IMR-90 (cell line): Measurements from ENCODE around the gene MAB21L3. TPM values are rescaled to one million over a fixed set of nuclear protein-coding genes. Genes with fewer than 3 reads are reported as not detected.

Experiments
- ATAC-seq: fragments of 200-7000 bp; cut with Tn5 transposase; 2 replicates; pipeline ENCODE4 v1.9.1; 2020; ENCODE audit warnings: low read depth, mild to moderate bottlenecking, moderate library complexity
- BruUV-seq: library from RNA; stranded (reverse); fragments of 400-500 nt; replicated peaks from 2 replicates; lab custom pipeline; 2021; lab: Mats Ljungman, UMichigan
- CTCF ChIA-PET: fragments of 300-600 bp; formaldehyde crosslinking; extraction: SDS; loops from one replicate; lab custom pipeline; 2021; ENCODE audit warnings: antibody characterized with exemption; lab: Yijun Ruan, JAX
- POLR2A ChIA-PET: fragments of 300-600 bp; sonication (Branson Sonifier 250); formaldehyde crosslinking; loops from one replicate; lab custom pipeline; 2022; ENCODE audit warnings: antibody characterized with exemption; ENCODE audit not compliant: unreplicated experiment; lab: Charles Lee
- DNase-seq: peaks from one replicate; pipeline ENCODE4 v3.0.0; 2013
- H2AFZ ChIP-seq: replicated peaks from 2 replicates; pipeline ENCODE3; 2013; ENCODE audit warnings: low read length, mild to moderate bottlenecking; ENCODE audit not compliant: poor library complexity
- H2AK5ac ChIP-seq: 2 replicates; pipeline ENCODE4 v1.6.1; 2013; ENCODE audit warnings: low read depth, low read length, inconsistent platforms
- H2AK9ac ChIP-seq: replicated peaks from 2 replicates; pipeline ENCODE3; 2013; ENCODE audit warnings: mild to moderate bottlenecking, low read depth, low read length, moderate library complexity; ENCODE audit not compliant: poor library complexity
- H2BK120ac ChIP-seq: 2 replicates; pipeline ENCODE4 v1.6.1; 2013; ENCODE audit warnings: low read depth, low read length, inconsistent platforms
- H2BK15ac ChIP-seq: 3 replicates; pipeline ENCODE4 v1.6.1; 2013; ENCODE audit warnings: low read depth, low read length, inconsistent platforms
- H2BK20ac ChIP-seq: 2 replicates; pipeline ENCODE4 v1.6.1; 2013; ENCODE audit warnings: low read depth, mild to moderate bottlenecking, inconsistent platforms, low read length, moderate library complexity
- H2BK5ac ChIP-seq: 2 replicates; pipeline ENCODE4 v1.6.1; 2013; ENCODE audit warnings: mild to moderate bottlenecking, low read depth, low read length, inconsistent platforms; ENCODE audit not compliant: poor library complexity, severe bottlenecking
- H3K14ac ChIP-seq: replicated peaks from 2 replicates; pipeline ENCODE4 v1.6.1; 2013; ENCODE audit warnings: low read depth, low read length, inconsistent platforms
- H3K18ac ChIP-seq: 2 replicates; pipeline ENCODE4 v1.6.1; 2013; ENCODE audit warnings: low read depth, low read length, control low read depth
- H3K23ac ChIP-seq: 2 replicates; pipeline ENCODE4 v1.6.1; 2013; ENCODE audit warnings: low read depth, low read length, inconsistent platforms
- H3K27ac ChIP-seq: 2 replicates; pipeline ENCODE4 v1.5.1; 2013; ENCODE audit warnings: mild to moderate bottlenecking, control low read depth, low read length; ENCODE audit not compliant: insufficient read depth
- H3K27me3 ChIP-seq: 2 replicates; pipeline ENCODE4 v1.6.1; 2013; ENCODE audit warnings: low read length; ENCODE audit not compliant: control insufficient read depth, insufficient read depth
- H3K36me3 ChIP-seq: 2 replicates; pipeline ENCODE4 v1.6.1; 2013; ENCODE audit warnings: low read length, mixed read lengths; ENCODE audit not compliant: control insufficient read depth, insufficient read depth
- H3K4ac ChIP-seq: 2 replicates; pipeline ENCODE4 v1.6.1; 2013; ENCODE audit warnings: low read depth, low read length, inconsistent platforms
- H3K4me1 ChIP-seq: 2 replicates; pipeline ENCODE4 v1.6.1; 2013; ENCODE audit warnings: low read length, mixed read lengths; ENCODE audit not compliant: control insufficient read depth, insufficient read depth
- H3K4me2 ChIP-seq: 2 replicates; pipeline ENCODE4 v1.6.1; 2013; ENCODE audit warnings: low read depth, mild to moderate bottlenecking, control low read depth, low read length, moderate library complexity
- H3K4me3 ChIP-seq: 2 replicates; pipeline ENCODE4 v1.5.1; 2013; ENCODE audit warnings: low read depth, mild to moderate bottlenecking, control low read depth, low read length, moderate library complexity; ENCODE audit not compliant: insufficient read depth
- H3K56ac ChIP-seq: 2 replicates; pipeline ENCODE4 v1.6.1; 2013; ENCODE audit warnings: low read length, inconsistent platforms; ENCODE audit not compliant: insufficient read depth; ENCODE audit errors: extremely low read depth
- H3K79me1 ChIP-seq, 2 experiments: 2 replicates each; pipeline ENCODE4 v1.6.1; 2013; ENCODE audit warnings: low read length in 2 of 2, inconsistent platforms in 1 of 2, low read depth in 1 of 2
- H3K9ac ChIP-seq: 2 replicates; pipeline ENCODE4 v1.6.1; 2013; ENCODE audit warnings: low read depth, low read length, control low read depth
- H3K9me1 ChIP-seq: 2 replicates; pipeline ENCODE4 v1.6.1; 2013; ENCODE audit warnings: low read length, inconsistent platforms; ENCODE audit not compliant: insufficient read depth
- H3K9me3 ChIP-seq: 2 replicates; pipeline ENCODE4 v1.6.1; 2013; ENCODE audit warnings: low read length; ENCODE audit not compliant: control insufficient read depth, insufficient read depth
- H4K20me1 ChIP-seq: 2 replicates; pipeline ENCODE4 v1.6.1; 2013; ENCODE audit warnings: low read length, inconsistent platforms; ENCODE audit not compliant: insufficient read depth
- H4K5ac ChIP-seq: 2 replicates; pipeline ENCODE4 v1.6.1; 2013; ENCODE audit warnings: mild to moderate bottlenecking, low read depth, low read length, control low read depth
- H4K8ac ChIP-seq, 2 experiments: 2 replicates each; pipeline ENCODE4 v1.6.1; 2013; ENCODE audit warnings: low read depth in 2 of 2, low read length in 2 of 2, control low read depth in 1 of 2, inconsistent platforms in 1 of 2
- H4K91ac ChIP-seq: 2 replicates; pipeline ENCODE4 v1.6.1; 2013; ENCODE audit warnings: low read depth, low read length, inconsistent platforms; ENCODE audit not compliant: insufficient read depth
- FOS ChIP-seq: fragments of 150-350 bp; IDR thresholded peaks from 2 replicates; pipeline ENCODE4 v1.6.1; 2016; ENCODE audit warnings: low read depth, low read length
- MAFK ChIP-seq: IDR thresholded peaks from 2 replicates; pipeline ENCODE4 v1.6.1; 2012; ENCODE audit warnings: low read depth, low read length, improper control_type of control experiment
- MAZ ChIP-seq: IDR thresholded peaks from 2 replicates; pipeline ENCODE4 v1.6.1; 2012; ENCODE audit warnings: low read depth, mild to moderate bottlenecking, low read length, improper control_type of control experiment, moderate library complexity, borderline replicate concordance
- MXI1 ChIP-seq: IDR thresholded peaks from 2 replicates; pipeline ENCODE4 v1.6.1; 2012; ENCODE audit warnings: low read depth, mild to moderate bottlenecking, low read length, moderate library complexity, borderline replicate concordance
- RAD21 ChIP-seq: IDR thresholded peaks from 2 replicates; pipeline ENCODE4 v1.6.1; 2012; ENCODE audit warnings: low read length, improper control_type of control experiment
- RCOR1 ChIP-seq: IDR thresholded peaks from 2 replicates; pipeline ENCODE4 v1.6.1; 2012; ENCODE audit warnings: mild to moderate bottlenecking, low read length, improper control_type of control experiment; ENCODE audit not compliant: insufficient replicate concordance
- RFX5 ChIP-seq: IDR thresholded peaks from 2 replicates; pipeline ENCODE4 v1.8.0; 2012; ENCODE audit warnings: low read depth, mild to moderate bottlenecking, low read length, moderate library complexity
- SMC3 ChIP-seq: fragments of 150-350 bp; IDR thresholded peaks from 2 replicates; pipeline ENCODE4 v1.6.1; 2016; ENCODE audit warnings: low read depth, mild to moderate bottlenecking, antibody characterized with exemption, low read length, moderate library complexity
- WGBS, 2 experiments: methylation state at CpG; one replicate each; pipeline versions ENCODE4 v1.1.5 to v1.1.7; 2013; ENCODE audit warnings: missing lambda C conversion rate in 2 of 2; ENCODE audit not compliant: insufficient read length in 1 of 2; ENCODE audit errors: extremely low coverage in 2 of 2; 5-methylcytosine and 5-hydroxymethylcytosine counted together
- dilution Hi-C: fragments of 300-500 bp; cut with HindIII; formaldehyde crosslinking; loops from one replicate; pipeline ENCODE4 v1.14.3; 2018; ENCODE audit warnings: low sequenced_read_pairs; ENCODE audit not compliant: unreplicated experiment
- in situ Hi-C: fragments of 300-500 bp; cut with MboI; formaldehyde crosslinking; loops from 3 replicates; pipeline ENCODE4 v1.14.3; 2019; ENCODE audit warnings: low sequenced_read_pairs, inconsistent platforms, mixed read lengths
- intact Hi-C: fragments of 100-400 bp; cut with micrococcal nuclease; formaldehyde crosslinking; loops from 2 replicates; pipeline ENCODE4 v1.10.0; 2022
- polyA plus RNA-seq, 3 experiments: library from polyadenylated mRNA; depleted of rRNA; stranded (reverse); fragments of >200 nt; gene quantifications; 2 replicates each; pipeline ENCODE4 v1.2.3, GENCODE V29; 2012; ENCODE audit warnings: low replicate concordance in 1 of 3
- total RNA-seq: library from RNA; depleted of rRNA; stranded (reverse); fragments of >200 nt; gene quantifications from 2 replicates; pipeline ENCODE4 v1.2.3, GENCODE V29; 2012
- TF ChIP-seq, protein P1 (sequence below): fragments of 150-350 bp; IDR thresholded peaks from 2 replicates; pipeline ENCODE4 v1.6.1; 2017; ENCODE audit warnings: mild to moderate bottlenecking, antibody characterized with exemption, low read length, low read depth
- TF ChIP-seq, protein P2 (sequence below): fragments of 150-350 bp; IDR thresholded peaks from 2 replicates; pipeline ENCODE4 v1.6.1; 2016; ENCODE audit warnings: low read depth, mild to moderate bottlenecking, low read length, moderate library complexity, borderline replicate concordance

Gene MAB21L3
- total and polyA plus RNA-seq, 2 of the 4 experiments (the other 2 are of a cell fraction), result not detected

DNA sequence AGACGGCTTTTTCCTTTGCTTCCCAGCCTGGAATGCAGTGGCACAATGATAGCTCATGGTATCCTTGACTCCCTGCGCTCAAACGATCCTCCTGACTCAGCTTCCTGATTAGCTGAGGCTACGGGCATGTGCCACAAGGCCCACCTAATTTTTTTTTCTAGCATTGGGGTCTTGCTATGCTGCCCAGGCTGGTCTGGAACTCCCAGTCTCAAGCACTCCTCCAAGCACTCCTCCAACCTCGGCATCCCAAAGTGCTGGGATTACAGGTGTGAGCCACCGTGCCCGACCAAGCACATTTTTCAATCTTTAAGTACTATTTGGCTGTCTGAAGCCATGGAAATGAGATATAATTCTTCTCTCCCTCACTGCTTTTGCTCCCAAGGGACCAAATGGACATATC lies 58.7 kb downstream of the MAB21L3 start:
- TF ChIP-seq MXI1 (no peak), RFX5 (no peak), RAD21 (no peak), FOS (no peak), MAFK (no peak), RCOR1 (no peak), MAZ (no peak), SMC3 (no peak)
- TF ChIP-seq, protein P1, sequence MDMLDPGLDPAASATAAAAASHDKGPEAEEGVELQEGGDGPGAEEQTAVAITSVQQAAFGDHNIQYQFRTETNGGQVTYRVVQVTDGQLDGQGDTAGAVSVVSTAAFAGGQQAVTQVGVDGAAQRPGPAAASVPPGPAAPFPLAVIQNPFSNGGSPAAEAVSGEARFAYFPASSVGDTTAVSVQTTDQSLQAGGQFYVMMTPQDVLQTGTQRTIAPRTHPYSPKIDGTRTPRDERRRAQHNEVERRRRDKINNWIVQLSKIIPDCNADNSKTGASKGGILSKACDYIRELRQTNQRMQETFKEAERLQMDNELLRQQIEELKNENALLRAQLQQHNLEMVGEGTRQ, result no peak
- TF ChIP-seq, protein P2, sequence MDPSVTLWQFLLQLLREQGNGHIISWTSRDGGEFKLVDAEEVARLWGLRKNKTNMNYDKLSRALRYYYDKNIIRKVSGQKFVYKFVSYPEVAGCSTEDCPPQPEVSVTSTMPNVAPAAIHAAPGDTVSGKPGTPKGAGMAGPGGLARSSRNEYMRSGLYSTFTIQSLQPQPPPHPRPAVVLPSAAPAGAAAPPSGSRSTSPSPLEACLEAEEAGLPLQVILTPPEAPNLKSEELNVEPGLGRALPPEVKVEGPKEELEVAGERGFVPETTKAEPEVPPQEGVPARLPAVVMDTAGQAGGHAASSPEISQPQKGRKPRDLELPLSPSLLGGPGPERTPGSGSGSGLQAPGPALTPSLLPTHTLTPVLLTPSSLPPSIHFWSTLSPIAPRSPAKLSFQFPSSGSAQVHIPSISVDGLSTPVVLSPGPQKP, result no peak
- no peak for ATAC-seq
- DNase-seq, result no peak
- Histone ChIP-seq H4K91ac (no peak overlapping the region), H4K5ac (no peak overlapping the region), H2BK15ac (no peak overlapping the region), H2AK9ac (no peak overlapping the region), H3K79me1 (no peaks in the 10 kb centered on the region), H2BK20ac (no peak overlapping the region), H3K14ac (no peak overlapping the region), H3K23ac (no peak overlapping the region), H3K4ac (no peak overlapping the region), H3K18ac (no peak overlapping the region), H3K4me1 (no peaks in the 10 kb centered on the region), H3K9ac (no peak overlapping the region), H3K27me3 (peaks cover 19% of the 10 kb centered on the region), H4K8ac (no peak overlapping the region), H2BK120ac (no peak overlapping the region), H3K4me2 (no peak overlapping the region), H2AFZ (no peak overlapping the region), H3K56ac (no peak overlapping the region), H3K9me3 (no peaks in the 10 kb centered on the region), H3K9me1 (no peaks in the 10 kb centered on the region), H2BK5ac (no peak overlapping the region), H4K20me1 (no peaks in the 10 kb centered on the region), H3K4me3 (no peak overlapping the region), H2AK5ac (no peak overlapping the region), H3K27ac (no peak overlapping the region), H3K36me3 (no peaks in the 10 kb centered on the region)
- 90% methylated on average over 2 of the region's 7 CpGs; no CpG with 5 or more reads in 1 of the 2 experiments for WGBS, 2 experiments
- dilution Hi-C loops (no loop called here), in situ Hi-C loops (no loop called here), intact Hi-C loops (no loop called here)
- no TSS peak for BruUV-seq
- CTCF ChIA-PET, result no interaction called here
- POLR2A ChIA-PET, result no interaction called here
